ENCODE measurements around the gene POLD4.

POLD4 gene

DNA sequence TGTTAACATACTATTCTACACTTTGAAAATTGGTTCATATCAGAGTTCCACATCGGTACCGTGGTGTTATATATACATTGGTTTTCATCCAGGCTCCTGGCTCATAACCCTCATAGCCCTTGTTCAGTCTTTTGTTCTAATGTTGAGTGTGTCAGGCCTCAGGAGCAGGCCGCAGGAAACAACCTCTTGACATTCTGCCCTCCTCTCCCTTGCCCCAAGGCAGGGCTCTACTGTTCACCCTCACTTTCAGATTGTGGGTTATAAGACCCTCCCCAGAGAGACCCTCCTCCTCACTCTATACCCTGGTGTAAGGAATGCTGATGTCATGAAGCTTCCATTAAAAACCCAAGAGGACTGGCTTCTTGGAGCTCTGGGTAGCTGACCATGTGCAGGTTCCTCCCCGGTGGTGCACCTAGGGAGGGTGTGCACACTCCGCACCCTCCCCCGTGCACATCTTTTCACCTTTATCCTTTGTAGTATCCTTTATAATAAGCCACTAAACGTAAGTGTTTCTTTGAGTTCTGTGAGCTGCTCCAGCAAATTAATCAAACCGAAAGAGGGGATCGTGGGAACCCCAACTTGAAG, 37.9 kb downstream of the POLD4 start:
- no peak for DNase-seq (ENCODE audit: extremely low read depth, insufficient read length)
- Histone ChIP-seq H3K27me3 (replicated peaks; ENCODE audit: control insufficient read depth, insufficient read depth, low read length) (no peaks in the 10 kb centered on the region), H3K4me3 (replicated peaks; ENCODE audit: low read depth, low read length) (no peak overlapping the region), H3K36me3 (ENCODE audit: control insufficient read depth, insufficient read depth, low read length) (no peaks in the 10 kb centered on the region)
- TF ChIP-seq, protein P1, sequence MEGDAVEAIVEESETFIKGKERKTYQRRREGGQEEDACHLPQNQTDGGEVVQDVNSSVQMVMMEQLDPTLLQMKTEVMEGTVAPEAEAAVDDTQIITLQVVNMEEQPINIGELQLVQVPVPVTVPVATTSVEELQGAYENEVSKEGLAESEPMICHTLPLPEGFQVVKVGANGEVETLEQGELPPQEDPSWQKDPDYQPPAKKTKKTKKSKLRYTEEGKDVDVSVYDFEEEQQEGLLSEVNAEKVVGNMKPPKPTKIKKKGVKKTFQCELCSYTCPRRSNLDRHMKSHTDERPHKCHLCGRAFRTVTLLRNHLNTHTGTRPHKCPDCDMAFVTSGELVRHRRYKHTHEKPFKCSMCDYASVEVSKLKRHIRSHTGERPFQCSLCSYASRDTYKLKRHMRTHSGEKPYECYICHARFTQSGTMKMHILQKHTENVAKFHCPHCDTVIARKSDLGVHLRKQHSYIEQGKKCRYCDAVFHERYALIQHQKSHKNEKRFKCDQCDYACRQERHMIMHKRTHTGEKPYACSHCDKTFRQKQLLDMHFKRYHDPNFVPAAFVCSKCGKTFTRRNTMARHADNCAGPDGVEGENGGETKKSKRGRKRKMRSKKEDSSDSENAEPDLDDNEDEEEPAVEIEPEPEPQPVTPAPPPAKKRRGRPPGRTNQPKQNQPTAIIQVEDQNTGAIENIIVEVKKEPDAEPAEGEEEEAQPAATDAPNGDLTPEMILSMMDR (IDR thresholded peaks at IDR 0.05; ENCODE audit: insufficient read depth, low read length, poor library complexity, severe bottlenecking): no peak

GRCh38 chr11:67314218-67314617, 39.1 kb downstream of the POLD4 start:
- H3K4me3 ChIP-seq (replicated peaks; ENCODE audit: low read depth, low read length): no peak overlapping the region
- no peaks in the 10 kb centered on the region for H3K36me3 ChIP-seq (ENCODE audit: control insufficient read depth, insufficient read depth, low read length)
- TF ChIP-seq, protein P1 (IDR thresholded peaks at IDR 0.05; ENCODE audit: insufficient read depth, low read length, poor library complexity, severe bottlenecking): no peak
- no peak for DNase-seq (ENCODE audit: extremely low read depth, insufficient read length)
- no peaks in the 10 kb centered on the region for H3K27me3 ChIP-seq (replicated peaks; ENCODE audit: control insufficient read depth, insufficient read depth, low read length)

DNA sequence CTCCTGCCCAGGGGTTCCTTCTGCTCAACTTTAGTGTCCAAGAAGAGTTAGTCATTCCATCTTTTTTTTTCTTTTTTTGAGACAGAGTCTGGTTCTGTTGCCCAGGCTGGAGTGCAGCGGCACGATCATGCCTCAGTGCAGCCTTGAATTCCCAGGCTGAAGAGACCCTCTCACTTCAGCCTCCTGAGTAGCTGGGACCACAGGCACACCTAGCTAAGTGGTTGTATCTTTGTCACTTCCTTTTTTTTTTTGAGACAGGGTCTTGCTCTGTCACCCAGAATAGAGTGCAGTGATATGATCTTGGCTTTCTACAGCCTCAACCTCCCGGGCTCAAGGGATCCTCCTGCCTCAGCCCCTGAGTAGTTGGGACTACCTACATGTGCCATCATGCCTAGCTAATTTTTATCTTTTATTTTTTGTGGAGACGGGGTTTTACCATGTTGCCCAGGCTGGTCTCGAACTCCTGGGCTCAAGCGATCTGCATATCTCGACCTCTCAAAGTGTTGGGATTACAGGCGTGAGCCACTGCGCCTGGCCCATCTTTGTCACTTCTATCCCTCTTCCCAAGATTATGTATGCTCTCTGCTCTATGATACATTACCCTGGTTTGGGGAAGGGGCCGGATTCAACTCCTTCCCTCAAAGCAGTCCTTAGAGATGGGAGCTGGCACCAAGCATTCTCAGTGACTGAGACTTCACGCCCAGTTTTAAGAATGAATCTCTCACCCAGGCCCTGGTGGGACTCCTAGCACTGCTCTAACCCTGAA, 40.0 kb downstream of the POLD4 start:
- TF ChIP-seq, protein P1 (IDR thresholded peaks at IDR 0.05; ENCODE audit: insufficient read depth, low read length, poor library complexity, severe bottlenecking): no peak
- Histone ChIP-seq H3K27me3 (replicated peaks; ENCODE audit: control insufficient read depth, insufficient read depth, low read length) (no peaks in the 10 kb centered on the region), H3K4me3 (replicated peaks; ENCODE audit: low read depth, low read length) (no peak overlapping the region), H3K36me3 (ENCODE audit: control insufficient read depth, insufficient read depth, low read length) (no peaks in the 10 kb centered on the region)
- DNase-seq (ENCODE audit: extremely low read depth, insufficient read length): no peak

DNA sequence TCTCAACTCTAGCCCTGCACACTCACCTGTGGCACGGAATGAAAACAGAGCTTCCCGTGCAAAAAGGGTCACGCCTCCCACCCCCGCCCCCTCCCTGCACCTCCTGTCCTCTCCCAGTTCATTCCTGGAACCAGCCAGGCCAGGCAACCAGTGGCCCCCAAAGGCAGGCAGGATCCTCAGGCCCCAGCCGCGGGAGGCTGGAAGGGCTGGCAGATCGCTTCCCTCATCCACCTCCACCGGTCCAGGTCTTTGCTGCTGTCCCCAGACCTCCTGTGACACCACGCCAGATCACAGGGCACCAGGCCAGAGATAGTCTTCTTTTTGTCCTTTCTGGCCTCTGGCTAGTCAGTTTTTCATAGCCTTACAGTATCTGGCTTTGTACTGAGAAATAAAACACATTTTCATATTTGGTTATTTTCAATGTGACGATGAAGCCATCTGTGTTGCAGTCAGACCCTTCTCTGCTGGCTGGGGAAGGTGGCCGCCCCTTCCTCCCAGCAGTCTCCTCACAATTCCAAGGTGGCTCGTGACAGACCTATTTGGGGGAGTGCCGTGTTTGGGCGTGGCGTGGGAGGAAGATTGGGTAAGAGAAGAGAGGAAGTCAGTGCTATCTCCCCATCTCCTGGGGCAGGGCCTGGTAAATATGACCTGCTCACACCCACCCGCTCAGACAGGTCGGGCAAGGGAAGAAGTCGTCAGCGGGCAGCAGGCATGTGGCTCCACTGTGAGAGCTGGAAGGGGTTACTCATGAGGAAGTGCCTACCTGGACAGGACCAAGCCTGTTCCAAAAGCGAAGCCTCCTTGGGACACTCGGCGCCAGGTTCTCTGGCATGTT, 40.9 kb downstream of the POLD4 start:
- Histone ChIP-seq H3K4me3 (replicated peaks; ENCODE audit: low read depth, low read length) (no peak overlapping the region), H3K27me3 (replicated peaks; ENCODE audit: control insufficient read depth, insufficient read depth, low read length) (no peaks in the 10 kb centered on the region), H3K36me3 (ENCODE audit: control insufficient read depth, insufficient read depth, low read length) (no peaks in the 10 kb centered on the region; the same call in 1 of the 2 replicates)
- TF ChIP-seq, protein P1 (IDR thresholded peaks at IDR 0.05; ENCODE audit: insufficient read depth, low read length, poor library complexity, severe bottlenecking): no peak
- DNase-seq (ENCODE audit: extremely low read depth, insufficient read length): no peak

DNA sequence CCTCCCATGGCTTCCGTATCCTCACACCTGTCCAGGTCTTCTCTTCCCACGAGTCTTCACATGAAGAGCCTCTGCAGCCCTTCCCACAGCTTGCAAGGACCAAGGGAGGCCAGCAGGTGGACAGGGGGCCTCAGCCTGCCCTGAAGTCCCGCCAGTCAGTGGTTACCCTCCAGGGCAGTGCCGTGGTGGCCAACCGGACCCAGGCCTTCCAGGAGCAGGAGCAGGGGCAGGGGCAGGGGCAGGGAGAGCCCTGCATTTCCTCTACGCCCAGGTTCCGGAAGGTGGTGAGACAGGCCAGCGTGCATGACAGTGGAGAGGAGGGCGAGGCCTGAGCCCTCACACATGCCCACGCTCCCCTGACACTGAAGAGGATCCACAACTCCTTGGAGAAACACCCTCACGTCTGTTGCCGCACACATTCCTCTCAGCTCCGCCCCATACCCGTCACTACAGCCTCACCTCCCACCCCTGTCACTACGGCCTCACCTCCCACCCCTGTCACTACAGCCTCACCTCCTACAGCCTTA, 41.7 kb downstream of the POLD4 start:
- TF ChIP-seq, protein P1 (IDR thresholded peaks at IDR 0.05; ENCODE audit: insufficient read depth, low read length, poor library complexity, severe bottlenecking): no peak
- DNase-seq (ENCODE audit: extremely low read depth, insufficient read length): no peak
- no peaks in the 10 kb centered on the region; the same call in 1 of the 2 replicates for H3K36me3 ChIP-seq (ENCODE audit: control insufficient read depth, insufficient read depth, low read length)

More for the DNA sequence above, 41.7 kb downstream of the POLD4 start:
- no peaks in the 10 kb centered on the region for H3K27me3 ChIP-seq (replicated peaks; ENCODE audit: control insufficient read depth, insufficient read depth, low read length)
- no peak overlapping the region for H3K4me3 ChIP-seq (replicated peaks; ENCODE audit: low read depth, low read length)
